ENCODE results near the gene OR2T11. TPM values are rescaled to one million over a fixed set of nuclear protein-coding genes. Genes with fewer than 3 reads are reported as not detected.
"Not testable (repeated sequence)": the region's sequence is repeated elsewhere in the genome, so short reads cannot be mapped to it uniquely, and the experiment has no call there.

The OR2T11 gene
- total RNA-seq, 4 donors from 2014 or later, result not detected

GRCh38 chr1:248645178-248645577 is 10.3 kb upstream of the OR2T11 start, which contains the start of gene OR2T35:
TSS of gene OR2T35 (minus strand) at chr1:248645278. CDS start at chr1:248639258, 6,020 bp downstream.
- H3K9me3 ChIP-seq; H3K4me3 ChIP-seq; intact Hi-C loops (cut with DNase I; ENCODE audit: low total_unique reads); DNase-seq; H3K36me3 ChIP-seq; H3K4me1 ChIP-seq; H3K27ac ChIP-seq; H3K27me3 ChIP-seq: not testable (repeated sequence)
- 87% methylated on average over 3 of the region's 3 CpGs; no CpG with 5 or more reads in 1 of the 2 donors for WGBS, 2 donors (ENCODE audit: low coverage in 1 of 2)
- in situ Hi-C loops (cut with MboI; ENCODE audit: low pct_ligation_motif_present in 1 of 4, low pct_unique_long_range_greater_than_20kb in 1 of 4, low sequenced_read_pairs in 3 of 4), result loop anchor here in 1 of 4 donors (5.0 kb wide), 1 partner anchor 203 kb away; no protein-coding TSS in a partner anchor

GRCh38 chr1:248642971-248643651 is 8.2 kb upstream of the OR2T11 start:
- intact Hi-C loops (cut with DNase I; ENCODE audit: low total_unique reads); H3K36me3 ChIP-seq; in situ Hi-C loops (cut with MboI; ENCODE audit: low pct_ligation_motif_present in 1 of 4, low pct_unique_long_range_greater_than_20kb in 1 of 4, low sequenced_read_pairs in 3 of 4); H3K9me3 ChIP-seq; H3K27me3 ChIP-seq; H3K4me3 ChIP-seq; DNase-seq; H3K4me1 ChIP-seq; H3K27ac ChIP-seq: not testable (repeated sequence)
- no CpG with 5 or more reads among the region's 4 CpGs for WGBS, 2 donors (ENCODE audit: low coverage in 1 of 2)

- in situ Hi-C loops (cut with MboI; ENCODE audit: low pct_ligation_motif_present in 1 of 4, low pct_unique_long_range_greater_than_20kb in 1 of 4, low sequenced_read_pairs in 3 of 4); H3K27ac ChIP-seq; intact Hi-C loops (cut with DNase I; ENCODE audit: low total_unique reads); H3K9me3 ChIP-seq; H3K4me3 ChIP-seq; H3K36me3 ChIP-seq; H3K27me3 ChIP-seq; H3K4me1 ChIP-seq; DNase-seq: not testable (repeated sequence)
- no CpG with 5 or more reads among the region's 5 CpGs for WGBS, 2 donors (ENCODE audit: low coverage in 1 of 2)
Observed at GRCh38 chr1:248641583-248641982, 6.7 kb upstream of the OR2T11 start.

GRCh38 chr1:248640906-248641305 is 6.0 kb upstream of the OR2T11 start:
- intact Hi-C loops (cut with DNase I; ENCODE audit: low total_unique reads); in situ Hi-C loops (cut with MboI; ENCODE audit: low pct_ligation_motif_present in 1 of 4, low pct_unique_long_range_greater_than_20kb in 1 of 4, low sequenced_read_pairs in 3 of 4); H3K9me3 ChIP-seq; H3K27ac ChIP-seq; H3K36me3 ChIP-seq; H3K27me3 ChIP-seq; H3K4me1 ChIP-seq; DNase-seq; H3K4me3 ChIP-seq: not testable (repeated sequence)
- WGBS, 2 donors (ENCODE audit: low coverage in 1 of 2), result no CpG with 5 or more reads among the region's 3 CpGs

- H3K27me3 ChIP-seq; H3K27ac ChIP-seq; intact Hi-C loops (cut with DNase I; ENCODE audit: low total_unique reads); H3K9me3 ChIP-seq; DNase-seq; in situ Hi-C loops (cut with MboI; ENCODE audit: low pct_ligation_motif_present in 1 of 4, low pct_unique_long_range_greater_than_20kb in 1 of 4, low sequenced_read_pairs in 3 of 4); H3K4me1 ChIP-seq; H3K4me3 ChIP-seq; H3K36me3 ChIP-seq: not testable (repeated sequence)
- no CpG with 5 or more reads among the region's 5 CpGs for WGBS, 2 donors (ENCODE audit: low coverage in 1 of 2)
Observed at GRCh38 chr1:248639652-248640051, 4.8 kb upstream of the OR2T11 start.

GRCh38 chr1:248636612-248637011 is 1.7 kb upstream of the OR2T11 start:
- H3K27ac ChIP-seq; in situ Hi-C loops (cut with MboI; ENCODE audit: low pct_ligation_motif_present in 1 of 4, low pct_unique_long_range_greater_than_20kb in 1 of 4, low sequenced_read_pairs in 3 of 4); H3K9me3 ChIP-seq; H3K36me3 ChIP-seq; H3K27me3 ChIP-seq; intact Hi-C loops (cut with DNase I; ENCODE audit: low total_unique reads); H3K4me1 ChIP-seq; DNase-seq; H3K4me3 ChIP-seq: not testable (repeated sequence)
- no CpG with 5 or more reads among the region's 5 CpGs for WGBS, 2 donors (ENCODE audit: low coverage in 1 of 2)

GRCh38 chr1:248631354-248632008 is 3.4 kb downstream of the OR2T11 start:
- H3K27ac ChIP-seq, result peak overlapping the region in 2 of 4 donors; percentile 23 to 48
- in situ Hi-C loops (cut with MboI; ENCODE audit: low pct_ligation_motif_present in 1 of 4, low pct_unique_long_range_greater_than_20kb in 1 of 4, low sequenced_read_pairs in 3 of 4), result no loop called here
- DNase-seq, result peak; percentile 61

More at GRCh38 chr1:248631354-248632008, 3.4 kb downstream of the OR2T11 start:
- Histone ChIP-seq H3K9me3 (no peaks in the 10 kb centered on the region), H3K27me3 (no peaks in the 10 kb centered on the region), H3K4me3 (no peak overlapping the region), H3K4me1 (no peaks in the 10 kb centered on the region), H3K36me3 (no peaks in the 10 kb centered on the region)
- WGBS, 2 donors (ENCODE audit: low coverage in 1 of 2), result 47 to 51% methylated on average over 2 to 7 of the region's 7 CpGs
- TF ChIP-seq POLR2AphosphoS5 (IDR thresholded peaks at IDR 0.05), result peak in 1 of 3 donors; percentile 61
- TF ChIP-seq CTCF (IDR thresholded peaks at IDR 0.05), result no peak
- intact Hi-C loops (cut with DNase I; ENCODE audit: low total_unique reads), result no loop called here

Measured in transverse colon (tissue), 4 donors.